Neuronal stem cell (in vitro differentiated cells): ENCODE measurements around the gene TMA7B.

ENCODE experiments used
- DNase-seq: peaks from one replicate; pipeline ENCODE4 v3.0.0-alpha.2; 2013; ENCODE audit warnings: low spot score
- H2AFZ ChIP-seq: one replicate; pipeline ENCODE4 v1.6.1; 2013; ENCODE audit warnings: mild to moderate bottlenecking, low read length, inconsistent platforms
- H2AK5ac ChIP-seq: 2 replicates; pipeline ENCODE4 v1.6.1; 2013; ENCODE audit warnings: low read depth, mild to moderate bottlenecking, inconsistent platforms, low read length, moderate library complexity, mixed read lengths
- H2BK120ac ChIP-seq: 2 replicates; pipeline ENCODE4 v1.6.1; 2013; ENCODE audit warnings: low read depth, mild to moderate bottlenecking, inconsistent platforms, low read length, moderate library complexity, mixed read lengths
- H2BK12ac ChIP-seq: one replicate; pipeline ENCODE4 v1.6.1; 2013; ENCODE audit warnings: low read length, inconsistent platforms
- H2BK15ac ChIP-seq: 2 replicates; pipeline ENCODE4 v1.6.1; 2013; ENCODE audit warnings: mild to moderate bottlenecking, low read length, inconsistent platforms, mixed read lengths
- H2BK5ac ChIP-seq: one replicate; pipeline ENCODE4 v1.6.1; 2013; ENCODE audit warnings: inconsistent platforms, mild to moderate bottlenecking, low read length, moderate library complexity
- H3K14ac ChIP-seq: one replicate; pipeline ENCODE4 v1.6.1; 2013; ENCODE audit warnings: low read length, inconsistent platforms
- H3K18ac ChIP-seq: 2 replicates; pipeline ENCODE4 v1.6.1; 2013; ENCODE audit warnings: low read length, inconsistent platforms
- H3K23ac ChIP-seq: 2 replicates; pipeline ENCODE4 v1.6.1; 2013; ENCODE audit warnings: low read depth, mild to moderate bottlenecking, mixed read lengths, low read length, inconsistent platforms; ENCODE audit not compliant: poor library complexity
- H3K27ac ChIP-seq: replicated peaks from 3 replicates; pipeline ENCODE4 v1.5.1; 2013; ENCODE audit warnings: low read length, inconsistent platforms
- H3K27me3 ChIP-seq, 3 experiments: 2 replicates each; pipeline ENCODE4 v1.6.1; 2013; ENCODE audit warnings: low read length in 3 of 3, mild to moderate bottlenecking in 2 of 3, inconsistent platforms in 1 of 3, low read depth in 1 of 3, mixed read lengths in 1 of 3, moderate library complexity in 1 of 3; ENCODE audit not compliant: control insufficient read depth in 3 of 3, insufficient read depth in 3 of 3
- H3K36me3 ChIP-seq, 2 donors: replicated peaks in 1 of 2; 2 replicates each; pipeline ENCODE4 v1.6.1; 2013; ENCODE audit warnings: low read length in 2 of 2; ENCODE audit not compliant: control insufficient read depth in 2 of 2, insufficient read depth in 2 of 2
- H3K4ac ChIP-seq: 2 replicates; pipeline ENCODE4 v1.6.1; 2013; ENCODE audit warnings: inconsistent platforms, mild to moderate bottlenecking, low read length, moderate library complexity
- H3K4me1 ChIP-seq, 2 donors: 1 replicate in 1 of 2; 2 replicates in 1 of 2; pipeline ENCODE4 v1.6.1; 2013; ENCODE audit warnings: low read length in 2 of 2, low read depth in 1 of 2; ENCODE audit not compliant: control insufficient read depth in 2 of 2, insufficient read depth in 1 of 2
- H3K4me2 ChIP-seq: one replicate; pipeline ENCODE4 v1.6.1; 2013; ENCODE audit warnings: mild to moderate bottlenecking, low read length, inconsistent platforms; ENCODE audit not compliant: insufficient read depth, poor library complexity, severe bottlenecking
- H3K4me3 ChIP-seq, 2 donors: 2 replicates each; pipeline ENCODE4 v1.5.1; 2013; ENCODE audit warnings: low read length in 2 of 2, mild to moderate bottlenecking in 2 of 2, inconsistent platforms in 1 of 2, moderate library complexity in 1 of 2
- H3K79me1 ChIP-seq: one replicate; pipeline ENCODE4 v1.6.1; 2013; ENCODE audit warnings: low read depth, mild to moderate bottlenecking, inconsistent platforms, low read length, moderate library complexity
- H3K9ac ChIP-seq: one replicate; pipeline ENCODE4 v1.6.1; 2013; ENCODE audit warnings: mild to moderate bottlenecking, low read depth, low read length, inconsistent platforms; ENCODE audit not compliant: poor library complexity
- H3K9me3 ChIP-seq, 2 donors: replicated peaks in 1 of 2; 2 replicates each; pipeline versions ENCODE3 to v1.6.1; 2013; ENCODE audit warnings: low read length in 2 of 2, mild to moderate bottlenecking in 2 of 2, inconsistent platforms in 1 of 2, low read depth in 1 of 2, mixed read lengths in 1 of 2, moderate library complexity in 1 of 2; ENCODE audit not compliant: control insufficient read depth in 2 of 2, insufficient read depth in 1 of 2
- H4K8ac ChIP-seq: one replicate; pipeline ENCODE4 v1.6.1; 2013; ENCODE audit warnings: low read depth, mild to moderate bottlenecking, inconsistent platforms, low read length, moderate library complexity
- H4K91ac ChIP-seq: one replicate; pipeline ENCODE4 v1.6.1; 2013; ENCODE audit warnings: low read length, low read depth, mild to moderate bottlenecking, inconsistent platforms; ENCODE audit not compliant: poor library complexity
- WGBS, 2 donors: extraction: QIAGEN DNeasy Blood & Tissue Kit; methylation state at CpG; one replicate each; pipeline ENCODE4 v1.1.7; 2013; ENCODE audit warnings: missing lambda C conversion rate in 2 of 2, mixed read lengths in 1 of 2; ENCODE audit not compliant: insufficient read length in 2 of 2, insufficient replicate concordance in 1 of 2; ENCODE audit errors: extremely low coverage in 2 of 2; 5-methylcytosine and 5-hydroxymethylcytosine counted together

TMA7B gene

DNA sequence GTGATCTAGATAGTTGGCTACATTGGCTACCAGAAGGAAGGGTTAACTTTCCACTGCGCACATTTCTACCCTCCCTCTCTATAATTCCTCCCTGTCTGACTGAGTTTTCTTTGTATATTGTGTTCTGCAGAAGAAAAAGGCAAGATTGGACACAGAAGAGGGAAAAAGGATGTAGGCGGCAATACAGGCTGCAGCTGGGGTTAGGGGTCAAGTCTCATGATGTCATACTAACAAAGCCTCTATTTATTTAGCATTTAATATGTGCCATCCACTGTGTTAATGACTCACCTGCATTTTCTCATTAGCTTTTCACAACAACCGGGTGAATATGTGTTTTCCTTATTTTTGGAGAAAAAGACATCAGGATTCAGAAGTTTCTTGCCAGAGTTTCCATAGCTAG, 36.5 kb downstream of the TMA7B start:
- H3K36me3 ChIP-seq = no peaks in the 10 kb centered on the region
- H3K14ac ChIP-seq = no peak overlapping the region
- no CpG with 5 or more reads among the region's 3 CpGs for WGBS, 2 donors
- no peak overlapping the region for H3K9ac ChIP-seq
- H3K4me2 ChIP-seq = no peak overlapping the region
- no peak overlapping the region for H4K8ac ChIP-seq
- no peak overlapping the region for H2AK5ac ChIP-seq
- H2BK5ac ChIP-seq = no peak overlapping the region
- peaks cover 10 to 62% (median 35%) of the 10 kb centered on the region in 3 experiments for H3K27me3 ChIP-seq
- H2AFZ ChIP-seq = no peak overlapping the region
- no peaks in the 10 kb centered on the region for H3K79me1 ChIP-seq
- peaks cover 0 to 2% of the 10 kb centered on the region in 2 donors for H3K9me3 ChIP-seq
- peaks cover 26 to 43% of the 10 kb centered on the region in 2 donors for H3K4me1 ChIP-seq
- H2BK120ac ChIP-seq = no peak overlapping the region
- H3K4ac ChIP-seq = no peak overlapping the region
- no peak overlapping the region for H3K27ac ChIP-seq
- no peak overlapping the region for H3K18ac ChIP-seq
- no peak overlapping the region for H2BK15ac ChIP-seq
- H2BK12ac ChIP-seq = no peak overlapping the region
- H4K91ac ChIP-seq = no peak overlapping the region
- no peak overlapping the region for H3K4me3 ChIP-seq
- no peak for DNase-seq
- no peak overlapping the region for H3K23ac ChIP-seq

DNA sequence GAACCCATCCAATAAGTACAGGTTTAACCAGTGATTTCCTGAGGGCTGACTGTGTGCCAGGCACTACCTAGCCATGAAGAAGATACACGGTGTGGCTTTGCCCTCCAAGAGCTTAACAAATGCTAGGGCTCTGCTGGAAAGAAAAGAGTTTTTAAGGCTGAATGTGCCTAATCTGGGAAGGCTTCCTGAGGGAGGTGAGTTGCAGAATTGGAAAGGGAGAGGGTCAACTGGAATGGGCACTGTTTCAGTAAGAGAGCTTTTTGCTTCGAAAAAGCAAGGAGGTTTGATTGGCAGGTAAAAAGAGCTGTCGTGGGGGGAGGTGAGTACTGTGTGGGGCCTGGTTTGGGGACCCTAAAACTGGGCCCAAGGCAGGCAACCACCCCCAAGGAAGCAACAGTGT, 37.2 kb downstream of the TMA7B start:
- Histone ChIP-seq H4K8ac (no peak overlapping the region), H3K27me3 (peaks cover 10 to 55% (median 33%) of the 10 kb centered on the region in 3 experiments), H3K4me2 (no peak overlapping the region), H2AFZ (no peak overlapping the region), H3K79me1 (no peaks in the 10 kb centered on the region), H3K18ac (peak overlapping the region; percentile 58), H2BK120ac (no peak overlapping the region), H2BK15ac (peak overlapping the region; percentile 10), H2AK5ac (peak overlapping the region; percentile 40), H3K9me3 (peaks cover 0 to 2% of the 10 kb centered on the region in 2 donors), H3K14ac (no peak overlapping the region), H3K23ac (no peak overlapping the region), H2BK5ac (no peak overlapping the region), H3K36me3 (no peaks in the 10 kb centered on the region), H4K91ac (no peak overlapping the region), H3K4ac (no peak overlapping the region), H3K4me3 (no peak overlapping the region), H3K4me1 (peaks cover 26 to 47% of the 10 kb centered on the region in 2 donors), H3K27ac (no peak overlapping the region), H3K9ac (no peak overlapping the region), H2BK12ac (no peak overlapping the region)
- WGBS, 2 donors = no CpG with 5 or more reads among the region's 3 CpGs
- no peak for DNase-seq

DNA sequence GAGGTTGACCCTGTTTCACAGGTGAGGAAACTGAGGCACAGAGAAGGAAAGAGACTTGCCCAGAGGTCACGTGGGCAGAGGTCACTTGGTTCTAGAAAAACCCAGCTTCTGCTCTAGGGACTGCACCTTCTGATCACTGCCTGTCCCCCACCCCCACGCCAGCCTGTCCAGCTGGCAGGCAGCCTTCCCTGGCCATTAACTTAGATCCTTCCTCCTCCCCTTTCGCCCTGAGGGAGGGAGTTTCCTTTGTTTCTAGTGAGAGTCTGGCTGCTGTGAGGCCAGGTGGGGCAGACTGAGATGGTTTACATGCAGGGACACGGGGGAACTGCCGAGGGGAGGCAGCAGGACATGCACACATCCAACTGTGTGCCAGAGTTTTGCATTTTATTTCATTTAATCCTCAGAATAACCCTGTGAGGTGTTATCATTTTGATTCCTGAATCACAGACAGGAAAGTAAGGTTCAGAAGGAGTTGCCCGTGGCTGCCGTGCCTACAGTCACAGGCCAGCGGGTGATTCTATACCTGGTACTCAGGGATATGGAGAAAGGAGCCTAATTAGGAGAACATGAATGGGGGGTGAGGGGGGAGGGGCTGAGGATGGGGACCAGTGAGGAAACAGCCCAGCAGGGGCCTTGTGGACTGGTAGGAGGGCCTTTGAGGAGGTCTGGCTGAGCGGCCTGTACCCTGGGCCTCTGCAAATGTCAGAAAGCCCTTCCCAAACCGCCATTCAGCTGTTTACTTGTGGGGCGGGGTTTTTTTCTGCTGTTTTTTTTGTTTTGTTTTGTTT, 37.9 kb downstream of the TMA7B start:
- H3K14ac ChIP-seq = no peak overlapping the region
- no peaks in the 10 kb centered on the region for H3K36me3 ChIP-seq
- peak overlapping the region; percentile 40 for H3K27ac ChIP-seq
- DNase-seq = no peak
- peak overlapping the region; percentile 38 for H3K18ac ChIP-seq
- WGBS, 2 donors = no CpG with 5 or more reads among the region's 11 CpGs
- no peak overlapping the region for H2BK5ac ChIP-seq
- H3K9ac ChIP-seq = no peak overlapping the region
- H2AK5ac ChIP-seq = peak overlapping the region; percentile 40
- no peak overlapping the region for H3K23ac ChIP-seq
- no peak overlapping the region for H4K91ac ChIP-seq
- H3K79me1 ChIP-seq = no peaks in the 10 kb centered on the region
- H3K4me2 ChIP-seq = peak overlapping the region; percentile 47
- H3K27me3 ChIP-seq = peaks cover 10 to 53% (median 29%) of the 10 kb centered on the region in 3 experiments
- H3K4me1 ChIP-seq = peaks cover 26 to 50% of the 10 kb centered on the region in 2 donors
- no peak overlapping the region for H2BK120ac ChIP-seq
- peak overlapping the region; percentile 10 for H2BK15ac ChIP-seq
- peaks cover 0 to 2% of the 10 kb centered on the region in 2 donors for H3K9me3 ChIP-seq
- peak overlapping the region; percentile 80 for H2AFZ ChIP-seq
- H4K8ac ChIP-seq = no peak overlapping the region
- no peak overlapping the region for H3K4ac ChIP-seq
- no peak overlapping the region for H2BK12ac ChIP-seq
- no peak overlapping the region for H3K4me3 ChIP-seq

DNA sequence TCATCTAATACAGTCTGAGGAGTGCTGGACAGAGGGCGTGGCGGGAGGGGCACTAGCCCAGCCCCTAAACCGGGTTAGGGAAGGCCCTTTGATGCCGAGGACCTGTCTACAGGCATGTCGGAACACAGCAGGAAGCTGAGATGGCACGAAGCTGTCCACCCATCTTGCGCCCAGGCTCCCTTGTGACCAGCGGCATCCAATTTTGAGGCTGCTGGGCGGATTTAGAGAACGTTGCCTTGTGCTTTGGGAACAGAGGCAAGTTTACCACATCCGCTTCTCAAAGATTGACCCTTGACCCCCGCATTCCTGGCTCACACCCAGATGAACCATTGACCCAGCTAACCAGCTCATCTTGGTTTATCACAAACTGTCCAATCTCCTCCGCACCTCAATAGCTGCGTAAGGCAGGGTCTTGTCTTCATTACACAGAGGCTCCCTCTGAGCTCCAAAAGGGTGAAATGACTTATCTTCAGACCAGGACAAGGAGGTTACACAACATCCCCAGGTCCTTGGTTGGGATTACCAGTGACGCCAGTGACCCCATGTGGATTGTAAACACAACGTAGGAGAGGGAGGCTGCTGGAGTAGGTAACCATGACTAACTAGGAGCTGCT, 39.1 kb downstream of the TMA7B start:
- peak overlapping the region; percentile 63 for H3K18ac ChIP-seq
- H3K36me3 ChIP-seq = no peaks in the 10 kb centered on the region
- H4K8ac ChIP-seq = no peak overlapping the region
- H3K27me3 ChIP-seq = peaks cover 9 to 47% (median 19%) of the 10 kb centered on the region in 3 experiments
- no peak overlapping the region for H2BK120ac ChIP-seq
- peaks cover 26 to 53% of the 10 kb centered on the region in 2 donors for H3K4me1 ChIP-seq
- no peaks in the 10 kb centered on the region for H3K79me1 ChIP-seq
- no peak overlapping the region for H3K9ac ChIP-seq
- WGBS, 2 donors = no CpG with 5 or more reads among the region's 16 CpGs
- H3K9me3 ChIP-seq = peaks cover 0 to 2% of the 10 kb centered on the region in 2 donors
- no peak overlapping the region for H3K14ac ChIP-seq
- H2BK12ac ChIP-seq = peak overlapping the region; percentile 42
- no peak overlapping the region for H2BK5ac ChIP-seq
- peak overlapping the region; percentile 48 for H4K91ac ChIP-seq
- no peak overlapping the region for H3K4me2 ChIP-seq
- peak overlapping the region; percentile 40 for H3K27ac ChIP-seq
- no peak for DNase-seq
- H2BK15ac ChIP-seq = peak overlapping the region; percentile 0
- no peak overlapping the region for H2AK5ac ChIP-seq
- no peak overlapping the region for H3K4me3 ChIP-seq
- H3K4ac ChIP-seq = no peak overlapping the region
- no peak overlapping the region for H3K23ac ChIP-seq
- H2AFZ ChIP-seq = no peak overlapping the region
